Vagina (tissue), 2 donors: ENCODE data around the gene CRISP2.

ENCODE experiments used
- CTCF ChIP-seq, 3 experiments: fragments of 450-650 bp in 2 of 3; fragments of 200-600 bp in 1 of 3; sonication (generic) in 1 of 3; IDR thresholded peaks; one replicate each; pipeline ENCODE4 v1.5.1; 2017 to 2019; ENCODE audit warnings: antibody characterized with exemption in 3 of 3, mild to moderate bottlenecking in 2 of 3, moderate library complexity in 2 of 3
- POLR2A ChIP-seq, 2 donors: fragments of 450-650 bp; IDR thresholded peaks; one replicate each; pipeline ENCODE4 v1.6.1; 2017; ENCODE audit warnings: antibody characterized with exemption in 2 of 2, mild to moderate bottlenecking in 2 of 2, moderate library complexity in 2 of 2
- POLR2AphosphoS5 ChIP-seq, 2 donors: sonication (generic); formaldehyde crosslinking; IDR thresholded peaks; one replicate each; pipeline ENCODE4 v1.9.0; 2017; ENCODE audit warnings: antibody characterized with exemption in 2 of 2, mild to moderate bottlenecking in 2 of 2, low read depth in 1 of 2; ENCODE audit not compliant: insufficient read depth in 1 of 2

- TF ChIP-seq CTCF (IDR thresholded peaks at IDR 0.05), result no peak
- TF ChIP-seq POLR2A (IDR thresholded peaks at IDR 0.05), result no peak
- TF ChIP-seq POLR2AphosphoS5 (IDR thresholded peaks at IDR 0.05; ENCODE audit: insufficient read depth in 1 of 2, low read depth in 1 of 2), result no peak
These were observed 59.9 kb downstream of the CRISP2 start for GRCh38 chr6:49653438-49653837.
